Smooth muscle cell (in vitro differentiated cells): Measurements from ENCODE around the gene SSH2. TPM values are rescaled to one million over a fixed set of nuclear protein-coding genes. Genes with fewer than 3 reads are reported as not detected.

Source experiments
- DNase-seq: peaks from one replicate; lab custom pipeline; 2025; ENCODE audit not compliant: unreplicated experiment; lab: John Stamatoyannopoulos, UW
- H2AFZ ChIP-seq: fragments of 200-600 bp; sonication (generic); 2 replicates; pipeline ENCODE4 v1.6.0; 2016; ENCODE audit warnings: antibody characterized with exemption, low read depth, mild to moderate bottlenecking
- H3F3A ChIP-seq: fragments of 200-600 bp; sonication (generic); 2 replicates; pipeline ENCODE4 v1.6.0; 2017; ENCODE audit warnings: antibody characterized with exemption, low read depth
- H3K27ac ChIP-seq: fragments of 200-600 bp; sonication (generic); 2 replicates; pipeline ENCODE4 v1.5.1; 2016; ENCODE audit warnings: low read depth, mild to moderate bottlenecking
- H3K27me3 ChIP-seq: fragments of 200-600 bp; sonication (generic); 2 replicates; pipeline ENCODE4 v1.6.1; 2016; ENCODE audit warnings: low read depth, mild to moderate bottlenecking
- H3K36me3 ChIP-seq: fragments of 200-600 bp; sonication (generic); 2 replicates; pipeline ENCODE4 v1.5.1; 2016; ENCODE audit warnings: low read depth
- H3K4me1 ChIP-seq: fragments of 200-600 bp; sonication (generic); 2 replicates; pipeline ENCODE4 v1.5.1; 2016; ENCODE audit warnings: low read depth
- H3K4me2 ChIP-seq: fragments of 200-600 bp; sonication (generic); 2 replicates; pipeline ENCODE4 v1.6.0; 2016; ENCODE audit warnings: mild to moderate bottlenecking
- H3K4me3 ChIP-seq: fragments of 200-600 bp; sonication (generic); 2 replicates; pipeline ENCODE4 v1.5.1; 2016; ENCODE audit warnings: mild to moderate bottlenecking
- H3K79me2 ChIP-seq: fragments of 200-600 bp; sonication (generic); 2 replicates; pipeline ENCODE4 v1.6.0; 2016; ENCODE audit warnings: low read depth, mild to moderate bottlenecking
- H3K9ac ChIP-seq: fragments of 200-600 bp; sonication (generic); 2 replicates; pipeline ENCODE4 v1.6.0; 2016; ENCODE audit warnings: low read depth
- H3K9me3 ChIP-seq: fragments of 200-600 bp; sonication (generic); replicated peaks from 2 replicates; pipeline ENCODE4 v1.5.1; 2016; ENCODE audit warnings: low read depth
- H4K20me1 ChIP-seq: fragments of 200-600 bp; sonication (generic); 2 replicates; pipeline ENCODE4 v1.6.0; 2016; ENCODE audit warnings: low read depth
- CTCF ChIP-seq: fragments of 200-600 bp; sonication (generic); IDR thresholded peaks from 2 replicates; pipeline ENCODE4 v1.5.1; 2017; ENCODE audit warnings: borderline replicate concordance, mild to moderate bottlenecking, antibody characterized with exemption; ENCODE audit not compliant: insufficient read depth, poor library complexity, severe bottlenecking
- WGBS: methylation state at CpG from one replicate; pipeline ENCODE4 v1.1.7; 2016; ENCODE audit warnings: low lambda C conversion rate; 5-methylcytosine and 5-hydroxymethylcytosine counted together
- polyA plus RNA-seq: library from polyadenylated mRNA; unstranded; fragments of >200 nt; fragmentation: Nextera tagmentation; extraction: Ambion mirVana; gene quantifications from 2 replicates; pipeline ENCODE4 v1.2.1, GENCODE V29; 2016
- total RNA-seq: library from RNA; depleted of rRNA; stranded (reverse); fragments of >200 nt; gene quantifications from 2 replicates; pipeline ENCODE4 v1.2.3, GENCODE V29; 2014

The SSH2 gene
- total and polyA plus RNA-seq, 2 experiments from 2014 or later, result 9.7 to 10.4 TPM

- no peaks in the 10 kb centered on the region for H3F3A ChIP-seq
- no peaks in the 10 kb centered on the region for H4K20me1 ChIP-seq
- TF ChIP-seq CTCF, result no peak
- no peak overlapping the region for H3K9ac ChIP-seq
- no peak overlapping the region for H3K4me3 ChIP-seq
- H3K9me3 ChIP-seq, result no peaks in the 10 kb centered on the region
- no peak overlapping the region for H3K27ac ChIP-seq
- WGBS, result 94% methylated on average over 3 of the region's 3 CpGs
- no peaks in the 10 kb centered on the region for H3K4me1 ChIP-seq
- H3K79me2 ChIP-seq, result no peaks in the 10 kb centered on the region
- H3K36me3 ChIP-seq, result no peaks in the 10 kb centered on the region
- no peaks in the 10 kb centered on the region for H3K27me3 ChIP-seq
- H3K4me2 ChIP-seq, result no peak overlapping the region
- no peak for DNase-seq
- no peak overlapping the region for H2AFZ ChIP-seq
Observed at GRCh38 chr17:29633886-29634285, 296.1 kb downstream of the SSH2 start.

GRCh38 chr17:29630630-29631193 is 299.3 kb downstream of the SSH2 start:
- TF ChIP-seq CTCF, result no peak
- no peaks in the 10 kb centered on the region for H3K36me3 ChIP-seq
- no peak for DNase-seq
- H2AFZ ChIP-seq, result no peak overlapping the region
- no peaks in the 10 kb centered on the region for H4K20me1 ChIP-seq
- H3K4me1 ChIP-seq, result no peaks in the 10 kb centered on the region
- no peak overlapping the region for H3K27ac ChIP-seq
- no peak overlapping the region for H3K9ac ChIP-seq
- no peaks in the 10 kb centered on the region for H3K9me3 ChIP-seq
- no peak overlapping the region for H3K4me2 ChIP-seq
- WGBS, result 96% methylated on average over 6 of the region's 6 CpGs
- H3F3A ChIP-seq, result no peaks in the 10 kb centered on the region
- H3K79me2 ChIP-seq, result no peaks in the 10 kb centered on the region
- H3K4me3 ChIP-seq, result no peak overlapping the region
- no peaks in the 10 kb centered on the region for H3K27me3 ChIP-seq

GRCh38 chr17:29629839-29630238 is 300.2 kb downstream of the SSH2 start:
- no peak overlapping the region for H3K4me3 ChIP-seq
- no peaks in the 10 kb centered on the region for H4K20me1 ChIP-seq
- no peak overlapping the region for H3K27ac ChIP-seq
- no peak for DNase-seq
- no peak overlapping the region for H3K4me2 ChIP-seq
- H3K4me1 ChIP-seq, result no peaks in the 10 kb centered on the region
- no peaks in the 10 kb centered on the region for H3K27me3 ChIP-seq
- H3K79me2 ChIP-seq, result no peaks in the 10 kb centered on the region
- H3K9ac ChIP-seq, result no peak overlapping the region
- no peaks in the 10 kb centered on the region for H3K9me3 ChIP-seq
- 86% methylated on average over 2 of the region's 2 CpGs for WGBS
- no peak overlapping the region for H2AFZ ChIP-seq
- TF ChIP-seq CTCF, result no peak
- H3K36me3 ChIP-seq, result no peaks in the 10 kb centered on the region
- H3F3A ChIP-seq, result no peaks in the 10 kb centered on the region

- Histone ChIP-seq H2AFZ (no peak overlapping the region), H4K20me1 (no peaks in the 10 kb centered on the region), H3K9me3 (no peaks in the 10 kb centered on the region), H3K27me3 (no peaks in the 10 kb centered on the region), H3K9ac (no peak overlapping the region), H3F3A (no peaks in the 10 kb centered on the region), H3K27ac (no peak overlapping the region), H3K4me3 (no peak overlapping the region), H3K4me2 (no peak overlapping the region), H3K4me1 (no peaks in the 10 kb centered on the region), H3K79me2 (no peaks in the 10 kb centered on the region), H3K36me3 (no peaks in the 10 kb centered on the region)
- no peak for TF ChIP-seq CTCF
- 92% methylated on average over 2 of the region's 2 CpGs for WGBS
- no peak for DNase-seq
Observed at GRCh38 chr17:29628644-29629043, 301.4 kb downstream of the SSH2 start.
